LNCaP clone FGC (cell line): Measurements from ENCODE around the gene INSL6.

ENCODE experiments used
- DNase-seq: peaks from one replicate; pipeline ENCODE4 v3.0.0-alpha.2; 2011; ENCODE audit warnings: low read depth
- H3K4me3 ChIP-seq: 2 replicates; pipeline ENCODE4 v1.5.1; 2011; ENCODE audit warnings: mild to moderate bottlenecking, low read depth, low read length, control low read depth
- TF ChIP-seq, protein P1 (sequence below): IDR thresholded peaks from 2 replicates; pipeline ENCODE4 v1.5.1; 2012; ENCODE audit warnings: mild to moderate bottlenecking; ENCODE audit not compliant: control insufficient read depth, insufficient read depth; ENCODE audit errors: extremely low read depth

INSL6 gene

DNA sequence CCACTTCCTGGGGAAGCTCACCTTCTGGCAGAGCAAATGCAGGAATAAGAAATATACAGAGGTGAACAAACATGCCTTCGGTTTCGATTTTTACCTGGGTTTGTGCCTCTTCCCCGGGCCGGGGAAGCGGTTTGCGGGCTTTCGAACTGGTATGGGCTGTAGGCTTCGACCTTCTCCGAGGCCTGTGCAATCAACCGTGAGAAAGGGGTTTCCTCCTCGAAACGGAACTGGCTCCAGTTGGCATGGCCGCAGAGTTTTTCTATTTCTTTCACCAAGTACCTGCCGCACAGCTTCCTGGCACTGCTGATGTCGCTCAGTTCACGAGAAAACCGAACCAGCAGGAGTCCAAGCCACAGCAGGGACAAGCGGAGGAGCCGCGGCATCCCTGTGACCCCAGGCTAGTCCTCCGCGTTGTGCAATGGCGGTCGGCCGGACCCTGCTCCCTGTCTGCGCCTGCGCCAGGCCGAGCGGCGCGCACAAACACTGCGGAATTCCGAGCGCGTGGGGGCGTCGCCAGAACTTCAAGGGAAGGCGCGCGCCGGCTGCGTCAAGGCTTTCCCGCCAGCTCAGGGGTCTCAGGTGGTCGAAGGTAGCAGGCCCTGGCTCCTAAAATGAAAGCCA, at the start of gene INSL6:
Gene INSL6, minus strand, starts transcription at position 420 of the 621 bp plus-strand sequence. Its CDS starts 37 bp downstream, at position 383.
- no peak within 1 kb of the TSS for H3K4me3 ChIP-seq
- DNase-seq = no peak
- TF ChIP-seq, protein P1, sequence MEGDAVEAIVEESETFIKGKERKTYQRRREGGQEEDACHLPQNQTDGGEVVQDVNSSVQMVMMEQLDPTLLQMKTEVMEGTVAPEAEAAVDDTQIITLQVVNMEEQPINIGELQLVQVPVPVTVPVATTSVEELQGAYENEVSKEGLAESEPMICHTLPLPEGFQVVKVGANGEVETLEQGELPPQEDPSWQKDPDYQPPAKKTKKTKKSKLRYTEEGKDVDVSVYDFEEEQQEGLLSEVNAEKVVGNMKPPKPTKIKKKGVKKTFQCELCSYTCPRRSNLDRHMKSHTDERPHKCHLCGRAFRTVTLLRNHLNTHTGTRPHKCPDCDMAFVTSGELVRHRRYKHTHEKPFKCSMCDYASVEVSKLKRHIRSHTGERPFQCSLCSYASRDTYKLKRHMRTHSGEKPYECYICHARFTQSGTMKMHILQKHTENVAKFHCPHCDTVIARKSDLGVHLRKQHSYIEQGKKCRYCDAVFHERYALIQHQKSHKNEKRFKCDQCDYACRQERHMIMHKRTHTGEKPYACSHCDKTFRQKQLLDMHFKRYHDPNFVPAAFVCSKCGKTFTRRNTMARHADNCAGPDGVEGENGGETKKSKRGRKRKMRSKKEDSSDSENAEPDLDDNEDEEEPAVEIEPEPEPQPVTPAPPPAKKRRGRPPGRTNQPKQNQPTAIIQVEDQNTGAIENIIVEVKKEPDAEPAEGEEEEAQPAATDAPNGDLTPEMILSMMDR = no peak

GRCh38 chr9:5231212-5231611, 45.8 kb upstream of the INSL6 start, which contains the start of gene INSL4:
TSS of gene INSL4 (plus strand) at chr9:5231419. CDS start at chr9:5231524, 105 bp downstream.
- TF ChIP-seq, protein P1 = no peak
- DNase-seq = no peak
- H3K4me3 ChIP-seq = no peak within 1 kb of the TSS

DNA sequence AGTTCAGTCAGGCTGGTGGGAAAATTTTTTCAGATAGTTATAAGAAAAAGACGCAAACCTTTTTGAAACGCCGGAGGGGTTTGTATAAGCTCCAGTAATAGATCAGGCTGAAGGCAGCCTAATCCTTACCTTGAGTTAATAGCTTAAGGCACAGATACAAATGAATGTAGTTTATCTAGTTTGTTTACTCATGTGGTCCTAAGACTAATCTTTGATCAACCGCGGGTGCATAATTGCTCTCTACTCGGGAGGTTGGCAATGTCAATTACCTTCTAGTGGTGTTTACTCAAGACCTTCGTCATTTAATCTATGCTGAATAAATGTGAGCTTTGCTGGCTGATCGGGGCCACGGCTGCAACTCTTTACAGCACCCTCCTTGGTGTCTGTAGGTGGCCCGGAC, 45.1 kb upstream of the INSL6 start:
- DNase-seq = no peak
- no peak overlapping the region for H3K4me3 ChIP-seq
- TF ChIP-seq, protein P1 = no peak

- H3K4me3 ChIP-seq = no peak overlapping the region
- no peak for DNase-seq
- TF ChIP-seq, protein P1 = no peak
Observed at GRCh38 chr9:5205071-5205470, 19.6 kb upstream of the INSL6 start.

GRCh38 chr9:5195463-5195862, 10.0 kb upstream of the INSL6 start:
- H3K4me3 ChIP-seq = no peak overlapping the region
- TF ChIP-seq, protein P1 = no peak
- DNase-seq = peak; percentile 21

DNA sequence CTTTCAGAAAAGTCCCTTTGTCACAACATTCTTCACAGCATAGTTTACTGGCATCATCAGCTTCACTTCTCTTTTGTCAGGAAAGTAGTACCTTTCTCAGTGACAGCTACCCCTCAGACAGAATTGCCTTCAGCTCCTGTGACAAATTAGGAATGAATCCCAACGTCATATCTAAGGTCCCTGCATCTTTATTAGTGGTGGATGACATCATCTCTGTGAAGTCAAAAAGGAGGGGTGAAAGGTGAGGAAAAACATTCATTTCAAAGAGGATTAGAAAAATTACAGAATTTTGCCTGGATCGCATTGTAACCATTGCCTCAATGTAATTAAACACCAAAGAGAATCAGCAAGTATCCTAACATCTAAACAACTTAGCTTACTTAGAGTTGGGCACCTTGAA, 7.9 kb upstream of the INSL6 start:
- no peak for DNase-seq
- TF ChIP-seq, protein P1 = no peak

GRCh38 chr9:5191985-5192384, 6.5 kb upstream of the INSL6 start:
- no peak for DNase-seq
- TF ChIP-seq, protein P1 = no peak

More for the DNA sequence above, 7.9 kb upstream of the INSL6 start:
- H3K4me3 ChIP-seq = no peak overlapping the region

More at GRCh38 chr9:5191985-5192384, 6.5 kb upstream of the INSL6 start:
- no peak overlapping the region for H3K4me3 ChIP-seq
